HUES64 (cell line): ENCODE measurements around the gene ZMYND11. TPM values are rescaled to one million over a fixed set of nuclear protein-coding genes. Genes with fewer than 3 reads are reported as not detected.
A peak's percentile ranks its signal among the peaks of the same experiment; 100 is the strongest.

Source experiments
- H3K27ac ChIP-seq: 2 replicates; pipeline ENCODE4 v1.7.0; 2013; ENCODE audit warnings: low read depth, low read length, inconsistent platforms
- H3K27me3 ChIP-seq: 2 replicates; pipeline ENCODE4 v1.6.1; 2013; ENCODE audit warnings: mild to moderate bottlenecking, low read length; ENCODE audit not compliant: insufficient read depth
- H3K36me3 ChIP-seq: 2 replicates; pipeline ENCODE4 v1.6.1; 2013; ENCODE audit warnings: mild to moderate bottlenecking, low read length; ENCODE audit not compliant: insufficient read depth
- H3K4me1 ChIP-seq: 2 replicates; pipeline ENCODE4 v1.6.1; 2013; ENCODE audit warnings: mild to moderate bottlenecking, low read length, moderate library complexity; ENCODE audit not compliant: insufficient read depth
- H3K4me3 ChIP-seq: 2 replicates; pipeline ENCODE4 v1.5.1; 2013; ENCODE audit warnings: mild to moderate bottlenecking, low read length, moderate library complexity
- H3K9ac ChIP-seq: 2 replicates; pipeline ENCODE4 v1.6.1; 2013; ENCODE audit warnings: mild to moderate bottlenecking, low read depth, low read length
- H3K9me3 ChIP-seq: 2 replicates; pipeline ENCODE4 v1.6.1; 2013; ENCODE audit warnings: low read depth, low read length; ENCODE audit not compliant: insufficient read depth
- WGBS: fragments of 150-250, 120-280 bp; methylation state at CpG from one replicate; pipeline ENCODE4 v1.1.7; 2013; ENCODE audit warnings: missing lambda C conversion rate; 5-methylcytosine and 5-hydroxymethylcytosine counted together
- polyA plus RNA-seq, 2 experiments: library from polyadenylated mRNA; stranded (reverse); fragments of 50-300 nt; gene quantifications; one replicate each; pipeline ENCODE4 v1.2.3, GENCODE V29; 2013

ZMYND11 gene
- 20.4 TPM for polyA plus RNA-seq (2013, experiment 1 of 2)
- 20.0 TPM for polyA plus RNA-seq (2013, experiment 2 of 2)

- peak within 1 kb of the TSS; percentile 86 for H3K27ac ChIP-seq
- WGBS = 2% methylated on average over 72 of the region's 73 CpGs
- peak within 1 kb of the TSS; percentile 96 for H3K9ac ChIP-seq
- H3K4me1 ChIP-seq = peaks cover 23% of the 10 kb centered on the region
- H3K36me3 ChIP-seq = no peaks in the 10 kb centered on the region
- H3K4me3 ChIP-seq = peak within 1 kb of the TSS; percentile 73
- peaks cover 25% of the 10 kb centered on the region for H3K27me3 ChIP-seq
- no peaks in the 10 kb centered on the region for H3K9me3 ChIP-seq
These were observed at the start of gene ZMYND11 for GRCh38 chr10:135132-135600. ZMYND11 (plus strand) TSS chr10:135455; CDS start chr10:180013, 44,558 bp downstream.

- 89% methylated on average over 8 of the region's 10 CpGs for WGBS
- Histone ChIP-seq H3K9ac (no peak overlapping the region), H3K36me3 (no peaks in the 10 kb centered on the region), H3K27me3 (no peaks in the 10 kb centered on the region), H3K4me1 (no peaks in the 10 kb centered on the region), H3K27ac (no peak overlapping the region), H3K9me3 (no peaks in the 10 kb centered on the region), H3K4me3 (no peak overlapping the region)
These were observed 49.2 kb upstream of the ZMYND11 start for GRCh38 chr10:86031-86430.

GRCh38 chr10:87177-88080 lies 47.8 kb upstream of the ZMYND11 start:
- no peaks in the 10 kb centered on the region for H3K27me3 ChIP-seq
- H3K4me3 ChIP-seq = no peak overlapping the region
- no peaks in the 10 kb centered on the region for H3K36me3 ChIP-seq
- no peak overlapping the region for H3K9ac ChIP-seq
- H3K27ac ChIP-seq = no peak overlapping the region
- no peaks in the 10 kb centered on the region for H3K9me3 ChIP-seq
- 93% methylated on average over 19 of the region's 19 CpGs for WGBS
- H3K4me1 ChIP-seq = no peaks in the 10 kb centered on the region

GRCh38 chr10:88253-88652 lies 47.0 kb upstream of the ZMYND11 start:
- Histone ChIP-seq H3K27me3 (no peaks in the 10 kb centered on the region), H3K9me3 (no peaks in the 10 kb centered on the region), H3K27ac (no peak overlapping the region), H3K36me3 (no peaks in the 10 kb centered on the region), H3K4me3 (no peak overlapping the region), H3K9ac (no peak overlapping the region), H3K4me1 (no peaks in the 10 kb centered on the region)
- WGBS = 73% methylated on average over 4 of the region's 4 CpGs

GRCh38 chr10:89248-89647 lies 46.0 kb upstream of the ZMYND11 start:
- H3K9ac ChIP-seq = no peak overlapping the region
- no peaks in the 10 kb centered on the region for H3K36me3 ChIP-seq
- WGBS = 86% methylated on average over 1 of the region's 2 CpGs
- H3K9me3 ChIP-seq = 0 out of 2 replicates have a peak, but pooled peaks cover 3% of the 10 kb centered on the region
- no peak overlapping the region for H3K4me3 ChIP-seq
- H3K27ac ChIP-seq = no peak overlapping the region
- H3K27me3 ChIP-seq = no peaks in the 10 kb centered on the region
- no peaks in the 10 kb centered on the region for H3K4me1 ChIP-seq

GRCh38 chr10:90161-90560 lies 45.1 kb upstream of the ZMYND11 start:
- Histone ChIP-seq H3K27ac (no peak overlapping the region), H3K27me3 (no peaks in the 10 kb centered on the region), H3K9ac (no peak overlapping the region), H3K4me1 (no peaks in the 10 kb centered on the region), H3K36me3 (no peaks in the 10 kb centered on the region), H3K4me3 (no peak overlapping the region), H3K9me3 (peaks cover 10% of the 10 kb centered on the region; the same call in 1 of the 2 replicates)
- 98% methylated on average over 1 of the region's 1 CpG for WGBS

GRCh38 chr10:91313-91712 lies 43.9 kb upstream of the ZMYND11 start:
- H3K4me1 ChIP-seq = no peaks in the 10 kb centered on the region
- H3K27ac ChIP-seq = no peak overlapping the region
- 91% methylated on average over 8 of the region's 8 CpGs for WGBS
- no peaks in the 10 kb centered on the region for H3K27me3 ChIP-seq
- no peak overlapping the region for H3K4me3 ChIP-seq
- peaks cover 21% of the 10 kb centered on the region for H3K9me3 ChIP-seq
- H3K36me3 ChIP-seq = no peaks in the 10 kb centered on the region
- H3K9ac ChIP-seq = no peak overlapping the region

- Histone ChIP-seq H3K36me3 (no peaks in the 10 kb centered on the region), H3K4me1 (no peaks in the 10 kb centered on the region), H3K9me3 (peaks cover 28% of the 10 kb centered on the region), H3K27me3 (no peaks in the 10 kb centered on the region), H3K4me3 (no peak overlapping the region), H3K27ac (no peak overlapping the region), H3K9ac (no peak overlapping the region)
- 88% methylated on average over 4 of the region's 4 CpGs for WGBS
These were observed 43.1 kb upstream of the ZMYND11 start for GRCh38 chr10:92153-92552.

- WGBS = 90% methylated on average over 2 of the region's 2 CpGs
- no peak overlapping the region for H3K27ac ChIP-seq
- H3K4me1 ChIP-seq = no peaks in the 10 kb centered on the region
- H3K27me3 ChIP-seq = no peaks in the 10 kb centered on the region
- H3K36me3 ChIP-seq = no peaks in the 10 kb centered on the region
- no peak overlapping the region for H3K4me3 ChIP-seq
- peaks cover 33% of the 10 kb centered on the region for H3K9me3 ChIP-seq
- H3K9ac ChIP-seq = no peak overlapping the region
These were observed 42.4 kb upstream of the ZMYND11 start for GRCh38 chr10:92846-93245.

- no peak overlapping the region for H3K9ac ChIP-seq
- H3K27ac ChIP-seq = no peak overlapping the region
- no peaks in the 10 kb centered on the region for H3K36me3 ChIP-seq
- H3K4me3 ChIP-seq = no peak overlapping the region
- WGBS = 50% methylated on average over 1 of the region's 1 CpG
- no peaks in the 10 kb centered on the region for H3K4me1 ChIP-seq
- no peaks in the 10 kb centered on the region for H3K27me3 ChIP-seq
- peaks cover 39% of the 10 kb centered on the region for H3K9me3 ChIP-seq
These were observed 40.6 kb upstream of the ZMYND11 start for GRCh38 chr10:94613-95012.

- 76% methylated on average over 2 of the region's 2 CpGs for WGBS
- Histone ChIP-seq H3K27me3 (no peaks in the 10 kb centered on the region), H3K9ac (no peak overlapping the region), H3K36me3 (no peaks in the 10 kb centered on the region), H3K27ac (no peak overlapping the region), H3K9me3 (peaks cover 40% of the 10 kb centered on the region), H3K4me1 (no peaks in the 10 kb centered on the region), H3K4me3 (no peak overlapping the region)
These were observed 39.7 kb upstream of the ZMYND11 start for GRCh38 chr10:95356-96115.
